ENCODE measurements around the gene RAP1GAP. TPM values are rescaled to one million over a fixed set of nuclear protein-coding genes. Genes with fewer than 3 reads are reported as not detected.

The RAP1GAP gene
- total and polyA plus RNA-seq, 9 of the 15 experiments (the other 6 are each of a cell fraction or from before 2014, with no cell fraction given): 0.29 to 30.2 (median 19.2) TPM

- TF ChIP-seq E2F6 (IDR thresholded peaks at IDR 0.05; ENCODE audit: borderline replicate concordance in 1 of 2, extremely low read depth in 1 of 2, insufficient read depth in 1 of 2, insufficient read length in 1 of 2, low read depth in 1 of 2, low read length in 1 of 2, poor library complexity in 1 of 2, severe bottlenecking in 1 of 2): no peak
- 0 out of 2 replicates have a peak, but pooled peaks have one; percentile 38 for TF ChIP-seq ZNF316 (IDR thresholded peaks at IDR 0.05)
- TF ChIP-seq RERE (CRISPR knock-in tag; IDR thresholded peaks at IDR 0.05; ENCODE audit: borderline replicate concordance): 0 out of 2 replicates have a peak, but pooled peaks have one; percentile 24
Observed at GRCh38 chr1:21685946-21686678, 17.0 kb upstream of the RAP1GAP start (continued).

All from K562 (cell line).